Stimulated activated CD4-positive, alpha-beta T cell treated with anti-CD3 and anti-CD28 coated beads, Interleukin-4, amount 100 ng/mL, for 1 hour (primary cell): ENCODE data around the gene SMG6.

ENCODE experiments used
- DNase-seq: peaks from one replicate; pipeline ENCODE4 v3.0.0-alpha.2; 2020

SMG6 gene

DNA sequence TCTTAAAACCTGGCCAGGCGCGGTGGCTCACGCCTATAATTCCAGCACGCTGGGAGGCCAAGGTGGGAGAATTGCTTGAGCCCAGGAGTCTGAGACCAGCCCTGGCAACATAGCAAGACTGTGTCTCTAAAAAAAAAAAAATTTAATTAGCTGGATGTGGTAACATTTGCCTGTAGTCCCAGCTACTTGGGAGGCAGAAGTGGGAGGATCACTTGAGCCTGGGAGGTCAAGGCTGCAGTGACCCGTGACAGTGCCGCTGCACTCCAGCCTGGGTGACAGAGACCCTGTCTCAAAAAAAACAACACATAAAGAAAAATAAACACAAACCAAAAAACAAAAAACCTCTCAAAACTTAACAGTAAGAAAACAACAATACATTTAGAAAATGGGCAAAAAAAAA, 106.3 kb downstream of the SMG6 start:
- no peak for DNase-seq

DNA sequence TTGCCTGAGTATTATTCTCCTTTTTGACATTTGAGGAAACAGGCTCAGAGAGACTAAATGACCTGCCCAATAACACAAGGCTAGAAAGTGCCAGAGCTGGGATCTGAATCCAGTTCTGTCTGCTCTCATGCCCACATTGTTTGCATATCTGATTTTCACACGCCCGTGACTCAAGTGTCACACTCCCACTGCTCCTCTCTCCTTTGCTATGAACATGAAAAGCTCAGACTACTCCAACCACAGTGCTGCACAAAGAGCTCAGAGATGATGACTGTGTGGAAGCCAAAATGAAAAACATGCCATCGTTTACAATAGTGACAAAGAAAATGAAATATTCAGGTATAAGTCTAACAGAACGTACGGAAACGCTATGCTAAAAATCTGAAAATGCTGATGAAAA, 107.9 kb downstream of the SMG6 start:
- peak; percentile 40 for DNase-seq

DNA sequence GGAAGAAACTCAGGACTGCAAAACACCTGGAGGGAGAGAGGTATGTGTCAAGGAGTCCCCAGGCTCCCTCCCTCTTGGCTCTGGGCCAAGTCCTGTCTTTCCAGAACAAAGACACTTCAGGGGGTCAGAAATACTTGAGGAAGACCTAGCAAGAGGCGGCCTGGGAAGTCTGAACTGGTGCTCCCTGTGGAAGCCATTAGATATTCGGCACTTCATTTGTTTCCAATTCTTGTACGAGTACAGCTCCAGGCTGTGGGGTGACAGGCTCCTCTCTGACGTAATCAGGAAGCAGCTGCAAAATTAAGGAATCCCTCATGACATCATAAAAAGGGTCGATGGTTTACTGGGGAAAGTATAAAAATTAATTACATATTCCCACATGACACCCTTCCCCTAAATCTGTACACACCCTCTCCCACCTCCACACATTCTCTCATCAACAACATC, 108.7 kb downstream of the SMG6 start:
- no peak for DNase-seq

DNA sequence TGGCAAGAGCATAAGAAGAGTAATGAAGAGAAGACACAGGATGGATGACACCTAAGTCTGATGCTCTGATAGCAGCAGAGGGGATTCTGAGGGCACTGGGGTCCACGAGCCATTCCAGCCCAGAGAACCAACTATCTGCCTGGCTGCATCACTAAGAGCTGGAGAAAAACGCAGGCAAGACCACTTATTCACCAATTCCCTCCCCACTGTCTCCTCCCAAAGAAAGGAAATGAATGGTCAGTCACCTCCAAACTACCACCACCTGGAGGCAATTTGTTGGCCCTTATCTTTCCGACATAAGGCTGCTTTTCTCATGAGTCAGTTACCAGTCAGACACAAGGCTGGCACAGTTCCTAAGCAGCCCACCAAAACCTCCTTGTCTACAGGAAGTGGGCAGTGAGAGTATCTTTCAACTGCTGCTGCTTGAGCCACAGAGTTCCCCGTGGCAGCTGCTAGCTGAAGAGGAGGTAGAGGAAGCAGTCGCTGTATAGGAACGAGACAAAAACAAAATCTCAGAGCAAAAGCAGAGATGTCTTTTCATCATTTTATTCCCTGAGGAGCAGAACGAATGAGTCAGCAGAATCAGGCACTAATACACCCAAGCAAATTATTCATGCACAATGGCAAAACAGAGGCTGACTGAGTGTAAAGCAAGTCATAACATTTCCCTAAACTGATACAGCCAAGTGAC, 111.1 kb downstream of the SMG6 start:
- DNase-seq = peak; percentile 39

DNA sequence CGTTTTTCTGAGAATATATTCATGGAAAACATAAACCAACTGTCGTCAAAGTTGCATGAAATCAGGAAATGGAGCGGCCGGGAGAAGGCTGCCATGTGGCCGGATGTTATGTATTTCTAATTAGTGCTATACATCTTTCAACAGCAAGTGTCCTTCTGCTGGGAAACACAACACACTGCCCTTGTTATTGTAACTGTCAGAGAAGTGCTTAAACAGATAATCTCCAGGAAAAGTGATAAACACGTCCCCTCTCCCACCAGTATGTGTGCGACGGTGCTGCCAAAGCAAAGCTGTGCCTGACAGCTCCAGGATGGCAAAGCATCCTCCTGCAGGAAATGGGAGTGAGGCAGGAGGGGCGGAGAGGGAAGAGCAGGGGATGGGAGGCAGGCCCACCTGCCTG, 111.8 kb downstream of the SMG6 start:
- DNase-seq = no peak

DNA sequence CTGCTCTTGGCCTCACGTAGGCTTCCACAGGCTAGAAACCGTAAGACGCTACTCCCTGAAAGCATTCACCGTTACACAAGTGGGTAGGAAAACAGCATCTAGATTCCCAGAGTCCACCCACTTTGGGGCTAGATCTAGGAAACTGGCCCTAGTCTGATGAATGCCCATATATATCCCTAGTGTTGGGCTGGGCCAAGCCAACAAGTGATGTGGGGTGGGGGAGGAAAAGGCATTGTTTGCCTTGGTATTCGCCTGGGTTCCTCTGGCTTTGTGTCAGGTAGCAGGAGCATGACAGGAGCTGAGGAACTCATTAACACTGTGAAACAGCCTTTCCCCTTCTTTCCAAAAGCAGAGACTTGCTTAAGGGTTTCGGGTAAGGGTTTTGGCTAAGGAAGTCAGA, 112.4 kb downstream of the SMG6 start:
- DNase-seq = no peak

DNA sequence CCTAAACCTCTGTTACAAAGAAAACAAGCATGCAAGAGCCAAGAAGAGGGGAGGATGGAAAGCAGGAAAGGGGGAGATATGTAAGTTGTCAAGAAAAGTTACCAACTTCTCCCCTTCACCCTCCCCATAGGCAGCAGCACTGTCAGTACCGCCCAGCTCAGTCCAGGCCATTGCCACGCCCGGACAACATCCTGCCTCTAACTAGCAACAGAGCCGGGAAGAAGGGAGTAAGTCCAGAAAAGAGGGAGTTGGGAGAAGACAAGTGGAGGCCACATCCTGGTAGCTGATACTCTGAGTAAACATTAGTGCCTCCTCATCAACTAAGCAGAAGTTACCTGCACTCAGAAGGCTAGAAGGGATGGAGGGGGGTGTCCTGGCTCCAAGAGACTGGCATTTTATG, 113.6 kb downstream of the SMG6 start:
- DNase-seq = no peak

DNA sequence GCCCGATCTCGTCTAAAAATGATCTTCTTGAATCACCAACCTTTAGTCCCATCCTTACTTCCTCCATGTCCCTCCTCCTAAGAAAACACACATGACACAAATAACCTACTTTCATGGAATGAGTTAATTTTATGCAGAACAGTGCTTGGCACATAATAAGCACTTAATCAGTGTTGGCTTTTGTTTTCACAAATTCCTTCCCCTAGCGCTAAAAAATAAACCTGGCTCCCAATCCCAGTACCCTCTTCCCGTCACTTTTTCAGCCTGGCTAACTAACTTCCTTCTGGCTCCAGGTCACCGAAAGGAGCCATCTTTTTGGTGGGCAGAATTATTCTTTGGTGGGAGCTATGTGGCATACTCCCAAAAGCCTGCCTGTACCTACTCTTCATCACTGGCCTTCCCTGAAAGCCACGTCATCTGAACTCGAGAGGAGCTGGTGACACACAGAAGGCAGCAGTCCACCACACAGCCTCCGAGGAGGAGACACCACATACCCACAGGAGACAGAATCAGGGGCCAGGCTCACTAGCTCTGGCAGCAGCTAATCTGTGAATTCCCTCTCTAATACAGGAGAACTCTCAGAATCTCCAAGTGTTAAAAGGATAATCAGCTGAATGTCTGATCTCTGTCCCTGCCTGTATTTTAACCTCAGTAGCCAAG, 114.5 kb downstream of the SMG6 start:
- DNase-seq = no peak

DNA sequence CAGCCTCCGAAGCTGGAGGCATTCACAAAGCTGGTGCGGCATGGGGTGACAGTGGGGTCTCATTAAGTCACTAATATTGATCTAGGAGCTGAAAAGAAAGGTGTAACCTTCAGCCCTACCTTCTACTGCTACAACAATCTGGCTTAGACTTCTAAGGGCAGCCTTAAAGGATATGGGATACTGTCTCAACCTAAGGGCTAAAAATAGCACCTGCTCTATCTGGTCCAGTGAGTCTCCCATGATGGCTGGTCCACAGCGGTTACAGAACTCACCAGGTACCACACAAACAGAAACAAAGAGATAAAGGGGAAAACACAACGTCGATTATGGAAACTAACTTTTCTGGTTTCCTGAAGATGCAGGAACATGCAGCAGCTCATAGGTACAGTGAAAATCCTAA, 115.8 kb downstream of the SMG6 start:
- DNase-seq = no peak

DNA sequence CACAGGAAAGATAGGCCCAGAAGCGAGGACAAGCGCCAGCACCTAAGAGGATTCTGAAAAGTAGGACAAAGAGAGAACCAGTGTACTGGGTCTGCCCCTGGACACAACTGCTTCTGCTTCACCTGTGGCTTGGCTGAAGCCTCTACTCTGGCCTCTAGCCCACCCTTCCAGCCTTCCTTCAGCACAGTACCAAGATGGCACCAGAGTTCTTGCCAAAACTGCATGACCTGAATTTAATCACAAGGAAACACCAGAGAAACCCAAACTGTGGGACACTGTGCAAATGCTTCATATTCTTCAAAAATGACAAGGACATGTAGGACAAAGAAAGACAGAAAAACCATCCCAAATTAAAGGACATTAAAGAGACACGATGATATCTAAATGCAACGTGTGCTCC, 116.6 kb downstream of the SMG6 start:
- DNase-seq = no peak

DNA sequence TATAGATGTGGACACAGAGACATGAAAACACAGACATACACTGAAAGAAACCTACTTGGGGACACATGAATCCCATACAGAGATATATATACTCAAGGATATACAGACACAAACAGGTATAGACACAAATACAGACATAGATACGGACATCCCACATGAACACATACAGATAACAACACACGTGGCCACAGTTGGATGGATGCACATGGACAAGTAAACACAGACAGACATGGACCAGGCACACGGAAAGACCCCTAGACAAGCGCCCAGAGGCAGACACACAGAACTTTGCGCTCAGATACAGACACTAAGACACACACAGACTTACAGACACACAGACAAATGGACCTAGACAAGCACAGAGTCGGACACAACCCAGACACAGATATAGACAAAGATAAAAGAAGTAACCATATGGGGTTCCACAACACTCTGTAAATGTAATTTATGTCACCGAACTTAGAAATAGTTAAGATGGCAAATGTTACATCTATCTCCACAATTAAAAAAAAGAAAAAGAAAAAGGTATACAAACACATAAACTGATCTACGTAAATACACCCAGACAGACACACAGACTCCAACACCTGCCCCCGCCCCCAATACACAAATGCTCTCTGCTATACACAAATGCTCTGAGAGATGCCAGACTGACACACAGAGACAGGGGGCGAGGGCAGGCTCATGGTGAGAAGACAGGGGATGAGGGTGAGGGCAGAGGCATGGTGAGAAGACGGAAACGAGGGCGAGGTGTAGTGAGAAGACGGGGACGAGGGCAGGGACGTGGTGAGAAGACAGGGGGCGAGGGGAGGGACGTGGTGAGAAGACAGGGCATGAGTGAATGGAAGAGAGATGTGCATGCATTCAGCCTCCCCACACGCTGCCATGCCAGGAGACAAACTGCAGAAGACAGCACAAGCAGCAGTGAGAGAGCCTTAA, 118.3 kb downstream of the SMG6 start:
- DNase-seq = no peak

DNA sequence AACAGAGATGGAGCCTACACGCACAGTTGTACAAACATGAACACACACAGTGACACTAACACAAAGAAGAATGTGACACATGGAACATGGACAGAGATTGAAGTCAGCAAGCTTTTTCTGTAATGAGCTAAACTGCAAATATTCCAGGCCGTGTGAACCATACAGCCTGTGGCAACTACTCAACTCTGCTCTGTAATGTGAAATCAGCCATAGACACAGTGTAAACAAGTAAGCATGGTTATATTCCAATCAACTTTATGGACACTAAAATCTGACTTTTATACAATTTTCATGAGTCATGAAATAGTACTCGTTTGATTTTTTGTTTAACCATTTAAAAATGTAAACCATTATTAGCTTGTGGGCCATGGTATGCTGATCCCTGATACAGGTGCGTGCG, 120.2 kb downstream of the SMG6 start:
- no peak for DNase-seq

DNA sequence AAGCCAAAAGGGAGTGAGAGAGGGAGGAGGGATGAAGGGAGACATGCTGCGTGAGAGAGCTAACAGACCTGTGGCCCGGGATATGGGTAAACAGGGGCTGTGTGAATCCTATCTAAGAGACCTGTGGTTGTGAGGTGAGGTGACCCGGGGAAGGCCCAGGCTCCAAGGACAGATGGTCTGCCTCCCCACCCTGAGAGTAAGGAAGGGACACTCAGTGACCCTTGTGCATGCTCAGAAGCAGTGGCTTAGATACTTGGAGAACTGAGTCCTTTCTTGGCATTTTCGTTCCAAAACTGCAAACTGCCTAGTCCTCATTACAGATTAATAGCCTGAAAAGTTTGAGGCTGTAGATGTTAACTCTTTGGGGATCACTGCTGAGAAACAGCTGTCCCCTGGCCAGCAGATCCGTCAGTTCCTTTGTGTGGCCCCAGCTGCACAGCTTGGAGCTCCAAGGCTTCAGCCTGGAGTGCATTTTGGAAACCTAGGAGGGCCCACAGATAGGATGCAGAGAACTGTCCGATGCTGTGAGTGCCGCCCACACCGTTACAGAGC, 121.6 kb downstream of the SMG6 start:
- DNase-seq = no peak

DNA sequence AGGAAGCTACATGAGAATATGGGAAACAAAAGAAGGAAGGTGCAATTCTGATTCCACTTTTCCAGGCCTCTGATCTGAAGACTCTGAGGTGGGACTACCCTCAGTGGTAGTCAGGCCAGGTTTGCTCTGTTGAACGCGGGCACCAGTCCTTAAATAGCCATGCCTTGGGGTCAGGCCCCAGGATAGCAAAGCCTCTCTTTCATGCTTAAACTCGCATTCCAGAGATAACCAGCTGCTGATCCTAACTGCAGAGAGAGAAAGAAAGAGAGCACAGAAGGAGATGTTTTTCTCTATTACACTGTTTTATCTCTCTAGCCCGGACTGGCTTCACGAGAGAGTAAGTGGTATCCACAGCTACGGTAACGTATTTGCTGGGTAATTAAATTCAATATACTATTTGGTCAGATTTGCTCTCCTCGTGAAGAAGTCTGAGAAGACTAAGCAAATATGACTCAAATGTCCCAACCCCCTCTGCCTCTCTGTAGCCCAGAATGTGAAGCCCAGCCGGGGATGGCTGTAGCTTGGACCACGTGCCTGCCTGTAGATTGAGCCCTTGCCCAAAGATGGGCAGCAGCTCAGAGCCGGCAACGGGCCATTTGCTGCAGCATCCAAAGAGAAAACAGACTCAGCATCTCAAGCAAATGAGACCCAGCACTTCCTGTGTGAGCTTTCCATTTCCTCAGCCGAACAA, 122.2 kb downstream of the SMG6 start:
- DNase-seq = no peak

DNA sequence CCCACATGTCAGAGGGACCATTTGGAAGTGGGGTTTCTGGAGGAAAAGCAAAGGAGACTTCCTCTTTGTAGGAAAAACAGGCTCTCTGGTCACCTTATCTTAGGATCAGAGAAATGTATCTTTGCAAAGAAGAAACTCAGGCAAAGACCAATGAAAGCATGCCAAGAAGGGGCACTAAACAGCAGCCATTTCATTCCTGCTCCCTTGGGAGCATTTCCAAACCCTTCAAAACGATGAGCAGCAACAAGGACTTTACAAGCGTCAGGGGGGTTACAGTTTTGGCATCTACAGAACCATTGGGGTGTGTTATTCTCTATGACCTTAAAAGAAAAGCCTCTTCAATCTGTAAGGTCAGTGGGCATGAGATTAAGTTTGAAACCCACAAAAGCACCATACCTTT, 122.8 kb downstream of the SMG6 start:
- no peak for DNase-seq

DNA sequence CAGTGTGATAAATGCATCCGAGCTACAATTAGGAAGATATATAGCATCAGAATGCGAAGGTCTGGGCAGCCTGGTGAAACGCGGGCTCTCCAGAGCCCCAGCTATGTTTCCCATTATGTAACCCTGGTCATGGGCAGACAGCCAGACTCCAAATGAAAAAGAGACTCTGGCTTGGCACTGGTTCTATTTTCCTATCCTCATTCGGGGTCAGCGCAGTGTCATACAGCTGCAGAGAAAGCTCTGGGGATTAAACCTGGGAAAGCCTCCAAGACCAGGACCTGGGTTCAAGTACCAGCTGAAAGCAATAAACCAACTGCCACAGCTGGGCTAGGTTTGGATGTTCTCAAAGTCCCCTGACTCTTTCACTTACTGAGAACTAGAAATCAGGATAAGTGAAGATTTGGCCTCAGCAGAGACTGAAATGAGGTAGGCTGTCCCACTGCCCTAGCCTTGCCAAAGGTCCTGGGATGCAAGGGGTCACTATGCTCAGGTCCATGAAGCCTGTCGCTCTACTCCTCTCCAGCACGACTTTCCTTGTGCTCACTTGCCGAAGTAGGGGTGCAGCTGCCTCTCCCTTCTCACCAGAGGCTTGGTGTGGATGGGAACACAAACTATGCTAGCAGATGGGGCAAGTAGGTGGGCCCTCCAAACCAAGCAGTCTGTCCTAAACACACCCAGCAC, 123.8 kb downstream of the SMG6 start:
- no peak for DNase-seq

DNA sequence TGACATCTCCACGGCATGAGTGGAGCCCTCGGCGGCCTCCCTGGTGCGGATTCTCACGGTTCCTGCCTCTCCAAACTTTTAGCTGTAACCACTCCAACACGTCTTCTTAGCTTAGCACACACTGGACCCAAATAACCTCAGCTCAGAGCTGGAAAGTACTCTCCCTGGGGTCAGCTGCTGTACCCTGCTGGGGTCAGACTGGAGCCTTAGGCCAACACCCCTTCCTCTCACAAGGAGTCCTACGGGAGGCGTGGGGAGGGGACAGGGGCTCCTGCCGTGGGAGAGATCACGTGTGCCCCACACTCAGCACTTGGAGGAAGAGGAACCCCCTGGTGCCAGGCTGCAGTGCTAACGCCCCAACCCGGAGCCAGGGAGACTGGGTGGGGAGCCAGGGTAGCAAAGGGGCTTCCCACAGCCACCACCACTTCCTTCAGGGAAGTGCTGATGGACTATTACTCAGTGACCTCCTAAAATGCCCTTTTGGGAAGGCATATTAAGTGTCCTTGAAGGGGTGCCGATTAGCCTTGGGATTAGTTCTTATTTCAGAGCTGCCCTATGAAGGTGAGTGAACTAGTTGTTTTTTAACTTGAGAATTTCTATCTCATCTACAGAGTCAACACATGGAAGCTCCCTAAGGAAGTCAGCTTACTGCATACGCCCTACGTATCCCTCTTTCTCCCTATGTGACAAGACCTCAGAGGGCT, 124.6 kb downstream of the SMG6 start:
- DNase-seq = no peak

DNA sequence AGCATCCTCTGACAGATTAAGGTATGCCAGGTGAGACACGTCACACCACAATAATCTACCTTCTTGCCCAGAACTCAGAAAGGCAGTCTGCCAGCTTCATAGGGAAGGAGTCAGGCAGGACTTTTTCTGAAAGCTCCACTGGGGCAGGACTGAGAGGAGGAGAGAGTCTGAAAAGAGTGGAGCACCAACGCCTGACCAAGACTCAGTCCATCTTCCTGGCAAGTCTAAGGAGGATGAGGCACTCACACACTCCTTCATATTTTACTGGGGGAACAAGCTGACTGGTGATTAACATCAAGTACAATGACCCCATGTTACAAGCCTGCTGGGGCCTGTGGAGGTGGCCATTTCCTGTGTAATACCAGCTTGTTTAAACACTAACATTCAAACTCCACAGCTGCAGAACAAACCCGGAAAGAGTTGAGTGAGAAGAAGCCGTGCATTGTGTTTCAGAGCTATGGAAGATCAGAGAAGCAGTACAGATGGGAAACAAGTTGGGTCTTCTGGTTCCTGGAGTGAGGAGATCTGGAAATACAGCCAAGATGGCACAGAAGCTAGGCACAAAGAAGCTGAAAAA, 126.3 kb downstream of the SMG6 start:
- DNase-seq = no peak

DNA sequence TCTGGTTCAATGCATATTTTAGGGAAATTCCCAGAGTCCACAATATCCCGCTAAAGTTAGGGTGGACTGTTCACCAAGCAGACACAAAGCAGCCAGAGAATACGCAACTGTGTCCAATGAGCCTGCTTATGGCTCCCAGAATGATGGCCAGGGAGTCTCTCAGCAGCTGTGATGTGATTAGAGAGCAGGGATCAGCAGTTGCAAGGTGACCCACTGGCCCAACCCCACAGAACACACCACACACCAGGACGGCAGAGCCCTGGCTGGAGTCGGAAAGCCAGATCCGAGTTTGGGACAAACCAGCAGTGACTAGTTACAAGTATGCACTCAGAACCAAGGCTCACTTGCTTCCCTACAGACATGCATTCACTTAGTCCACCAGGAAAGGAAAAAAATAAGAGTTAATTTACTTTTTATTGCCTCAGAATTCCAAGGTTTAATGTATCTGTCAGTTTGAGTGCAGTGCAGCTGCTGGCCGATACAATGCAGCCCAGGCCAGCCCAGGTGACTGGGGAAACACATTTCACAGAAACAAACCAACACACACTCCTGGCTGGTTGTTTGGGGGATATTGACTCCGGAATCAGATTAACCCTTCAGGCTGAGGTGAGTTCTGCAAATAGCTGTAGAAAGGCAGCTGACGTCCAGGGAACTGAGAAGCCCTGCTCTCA, 127.0 kb downstream of the SMG6 start:
- DNase-seq = no peak

DNA sequence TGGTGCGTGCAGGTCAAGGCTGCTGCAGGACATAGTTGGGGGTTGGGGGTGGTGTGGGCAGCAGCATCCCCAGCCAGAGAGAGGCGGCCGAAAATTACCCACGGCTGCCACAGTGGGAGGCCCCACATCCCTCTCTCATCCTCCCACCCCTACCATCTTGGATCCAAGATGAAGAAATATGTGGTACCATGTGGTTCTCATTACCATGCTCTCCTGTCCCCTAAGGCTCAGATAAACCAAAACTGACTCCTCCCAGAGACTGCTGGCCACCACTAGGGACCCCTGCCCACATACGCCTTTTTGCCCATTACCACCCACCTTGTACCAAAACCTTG, 128.3 kb downstream of the SMG6 start:
- no peak for DNase-seq
